Spleen (tissue), 11 donors: Measurements from ENCODE around the gene DVL2. TPM values are rescaled to one million over a fixed set of nuclear protein-coding genes. Genes with fewer than 3 reads are reported as not detected.
A peak's percentile ranks its signal among the peaks of the same experiment; 100 is the strongest.

ENCODE experiments used
- DNase-seq: peaks from one replicate; pipeline ENCODE4 v3.0.0-alpha.2; 2020
- H3K27ac ChIP-seq, 8 donors: fragments of 200-600 bp; sonication (generic) in 7 of 8; 1 replicate in 4 of 8; 2 replicates in 4 of 8; pipeline versions ENCODE4 v1.5.0 to v1.8.0; 2016 to 2021; ENCODE audit warnings: inconsistent platforms in 4 of 8, mild to moderate bottlenecking in 4 of 8, moderate library complexity in 1 of 8
- H3K27me3 ChIP-seq, 7 donors: fragments of 200-600 bp; sonication (generic) in 6 of 7; replicated peaks in 1 of 7; 1 replicate in 4 of 7; 2 replicates in 3 of 7; pipeline versions ENCODE4 v1.5.0 to v1.8.0; 2016 to 2021; ENCODE audit warnings: inconsistent platforms in 3 of 7, mild to moderate bottlenecking in 1 of 7
- H3K36me3 ChIP-seq, 6 donors: fragments of 200-600 bp; sonication (generic) in 5 of 6; 1 replicate in 4 of 6; 2 replicates in 2 of 6; pipeline versions ENCODE4 v1.5.0 to v1.8.0; 2016 to 2021; ENCODE audit warnings: inconsistent platforms in 2 of 6
- H3K4me1 ChIP-seq, 6 donors: fragments of 200-600 bp; sonication (generic) in 5 of 6; 1 replicate in 3 of 6; 2 replicates in 3 of 6; pipeline versions ENCODE4 v1.5.0 to v1.8.0; 2016 to 2021; ENCODE audit warnings: inconsistent platforms in 3 of 6
- H3K4me3 ChIP-seq, 8 donors: fragments of 200-600 bp; sonication (generic) in 7 of 8; 1 replicate in 4 of 8; 2 replicates in 4 of 8; pipeline versions ENCODE4 v1.5.0 to v1.8.0; 2016 to 2021; ENCODE audit warnings: inconsistent platforms in 4 of 8, mild to moderate bottlenecking in 4 of 8, moderate library complexity in 2 of 8
- H3K9me3 ChIP-seq, 8 donors: fragments of 200-600 bp; sonication (generic) in 7 of 8; 1 replicate in 4 of 8; 2 replicates in 4 of 8; pipeline versions ENCODE4 v1.5.0 to v1.8.0; 2016 to 2021; ENCODE audit warnings: inconsistent platforms in 4 of 8
- CTCF ChIP-seq, 11 experiments: fragments of 200-600 bp in 7 of 11; fragments of 450-650 bp in 4 of 11; sonication (generic) in 4 of 11; IDR thresholded peaks in 8 of 11; conservative IDR thresholded peaks in 3 of 11; 1 replicate in 7 of 11; 2 replicates in 4 of 11; pipeline versions ENCODE4 v1.4.0 to v1.8.0; 2016 to 2021; ENCODE audit warnings: antibody characterized with exemption in 11 of 11, inconsistent platforms in 4 of 11, mild to moderate bottlenecking in 1 of 11
- POLR2A ChIP-seq, 3 donors: fragments of 450-650 bp; IDR thresholded peaks; one replicate each; pipeline ENCODE4 v1.5.1; 2017; ENCODE audit warnings: antibody characterized with exemption in 3 of 3, mild to moderate bottlenecking in 1 of 3
- POLR2AphosphoS5 ChIP-seq, 3 donors: sonication (generic); formaldehyde crosslinking; IDR thresholded peaks; one replicate each; pipeline ENCODE4 v1.5.1; 2017; ENCODE audit warnings: antibody characterized with exemption in 3 of 3
- WGBS, 5 donors: extraction: QIAGEN DNeasy Blood & Tissue Kit in 3 of 5; methylation state at CpG; one replicate each; pipeline versions ENCODE4 v1.1.5 to v1.1.7; 2013 to 2018; 5-methylcytosine and 5-hydroxymethylcytosine counted together
- intact Hi-C: fragments of 100-400 bp; cut with DNase I; formaldehyde crosslinking; loops from one replicate; pipeline ENCODE4 v1.15.0; 2023; ENCODE audit warnings: low total_unique reads
- polyA plus RNA-seq, 3 donors: library from polyadenylated mRNA; stranded (reverse); fragments of 200-250 nt; gene quantifications; one replicate each; pipeline ENCODE4 v1.2.1, GENCODE V29; 2013
- total RNA-seq, 7 donors: library from RNA; depleted of rRNA in 3 of 7; stranded (reverse); fragments of >200 nt in 3 of 7; fragmentation: NEBNext Ultra II Directional in 4 of 7; extraction: Animal tissue kit (Norgen Biotek cat#: 25700) in 4 of 7; gene quantifications; one replicate each; pipeline versions ENCODE4 v1.1.0 to v1.2.1, GENCODE V29; 2016 to 2021
- donor health status: healthy with polysubstance abuse.
- donor health status: DM: no; HTN: no; CAD: no; lungs with moderate emphysema.
- donor health status: DM: no; HTN: no; CAD: no.
- donor health status: Bipolar disorder and iron deficiency.
- donor health status: healthy.
- donor health status: DM: no; HTN: no; CAD: no.
- donor health status: DM: yes; HTN: yes; CAD: no.

DVL2 gene
- total and polyA plus RNA-seq, 10 donors = 9.8 to 48.0 (median 37.7) TPM

DNA sequence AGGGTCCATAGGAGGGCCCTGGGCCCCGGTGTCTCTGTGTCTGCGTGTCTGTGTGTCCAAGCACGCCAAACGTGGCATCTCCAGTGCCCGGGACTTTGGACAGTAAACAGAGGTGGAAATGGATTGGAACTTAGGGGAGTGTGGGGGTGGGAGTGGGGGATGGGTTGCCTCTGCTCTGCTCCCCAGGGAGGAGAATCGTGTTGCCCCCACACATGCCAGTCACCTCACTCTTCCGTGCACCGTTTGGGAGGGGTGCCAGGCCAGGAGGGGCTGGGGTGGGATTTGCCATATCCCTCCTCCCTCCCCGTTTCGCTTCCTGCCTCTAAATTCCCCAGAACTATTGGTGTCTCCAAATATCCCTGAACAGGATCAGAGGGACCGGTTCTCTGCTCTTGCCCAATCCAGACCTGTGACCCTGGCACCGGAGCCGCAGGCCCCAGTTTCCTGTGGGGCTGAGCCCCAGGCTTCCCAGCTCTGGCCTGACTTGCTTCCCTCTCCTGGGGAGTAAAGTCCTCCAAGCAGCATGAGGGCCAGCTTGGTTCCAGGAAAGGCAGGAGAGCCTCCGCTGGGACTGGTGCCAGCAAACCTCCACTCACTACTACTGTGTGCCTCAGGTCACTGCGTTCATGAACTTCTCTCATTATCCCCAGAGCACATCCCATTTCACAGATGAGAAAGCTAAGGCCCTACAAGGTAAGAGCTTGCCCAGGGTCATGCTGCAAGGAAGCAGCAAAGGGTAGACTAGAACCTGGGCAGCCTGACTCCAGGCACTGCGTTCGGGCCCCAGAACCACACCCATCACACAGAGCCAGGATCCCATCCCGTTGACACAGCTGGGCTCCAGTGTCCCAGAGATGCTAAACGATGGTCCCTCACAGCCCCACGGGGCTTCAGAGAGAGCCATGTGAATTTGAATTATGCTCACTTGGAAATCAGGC, 54.7 kb downstream of the DVL2 start, which contains the start of gene ASGR1:
TSS of gene ASGR1 (minus strand) at position 54 of the 938 bp plus-strand sequence. CDS start 807 bp downstream, outside the sequence.
- Histone ChIP-seq H3K4me1 (peaks cover 8 to 22% (median 16%) of the 10 kb centered on the region in 6 donors), H3K27ac (no peak within 1 kb of the TSS), H3K4me3 (peak within 1 kb of the TSS in 1 of 8 donors; percentile 56), H3K9me3 (no peaks in the 10 kb centered on the region), H3K36me3 (no peaks in the 10 kb centered on the region), H3K27me3 (peaks cover 0 to 51% (median 18%) of the 10 kb centered on the region in 7 donors)
- no peak for DNase-seq
- 63 to 75% (median 68%) methylated on average over 19 to 20 of the region's 20 CpGs for WGBS, 5 donors
- intact Hi-C loops = no loop called here
- TF ChIP-seq CTCF (IDR thresholded peaks at IDR 0.05 in 8 of 11, conservative IDR thresholded peaks at IDR 0.05 in 3 of 11) = no peak
- no peak for TF ChIP-seq POLR2A (IDR thresholded peaks at IDR 0.05)
- no peak for TF ChIP-seq POLR2AphosphoS5 (IDR thresholded peaks at IDR 0.05)

DNA sequence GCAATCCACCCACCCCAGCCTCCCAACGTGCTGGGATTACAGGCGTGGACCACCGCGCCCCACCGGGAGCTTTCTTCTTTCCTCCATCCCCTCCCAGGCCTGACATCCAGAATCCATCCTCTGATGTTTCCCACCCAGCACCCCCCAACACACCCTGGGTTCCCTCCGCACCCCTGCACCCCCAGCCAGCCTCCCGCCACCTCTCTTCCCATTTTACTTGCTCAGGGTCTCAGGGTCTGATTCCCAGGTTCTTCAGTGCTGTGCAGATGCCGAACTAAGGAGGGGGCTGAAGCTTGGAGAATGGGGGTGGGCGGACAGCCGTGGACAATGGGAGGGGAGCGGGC, 55.4 kb downstream of the DVL2 start:
- intact Hi-C loops = no loop called here
- H3K27me3 ChIP-seq = peaks cover 0 to 57% (median 20%) of the 10 kb centered on the region in 7 donors
- no peak overlapping the region for H3K4me3 ChIP-seq
- H3K36me3 ChIP-seq = no peaks in the 10 kb centered on the region
- H3K27ac ChIP-seq = no peak overlapping the region
- H3K4me1 ChIP-seq = peaks cover 8 to 28% (median 20%) of the 10 kb centered on the region in 6 donors
- no peak for DNase-seq
- no peaks in the 10 kb centered on the region for H3K9me3 ChIP-seq
- TF ChIP-seq POLR2AphosphoS5 (IDR thresholded peaks at IDR 0.05) (no peak), POLR2A (IDR thresholded peaks at IDR 0.05) (no peak), CTCF (IDR thresholded peaks at IDR 0.05 in 8 of 11, conservative IDR thresholded peaks at IDR 0.05 in 3 of 11) (no peak)
- 88 to 93% (median 89%) methylated on average over 11 of the region's 11 CpGs for WGBS, 5 donors

DNA sequence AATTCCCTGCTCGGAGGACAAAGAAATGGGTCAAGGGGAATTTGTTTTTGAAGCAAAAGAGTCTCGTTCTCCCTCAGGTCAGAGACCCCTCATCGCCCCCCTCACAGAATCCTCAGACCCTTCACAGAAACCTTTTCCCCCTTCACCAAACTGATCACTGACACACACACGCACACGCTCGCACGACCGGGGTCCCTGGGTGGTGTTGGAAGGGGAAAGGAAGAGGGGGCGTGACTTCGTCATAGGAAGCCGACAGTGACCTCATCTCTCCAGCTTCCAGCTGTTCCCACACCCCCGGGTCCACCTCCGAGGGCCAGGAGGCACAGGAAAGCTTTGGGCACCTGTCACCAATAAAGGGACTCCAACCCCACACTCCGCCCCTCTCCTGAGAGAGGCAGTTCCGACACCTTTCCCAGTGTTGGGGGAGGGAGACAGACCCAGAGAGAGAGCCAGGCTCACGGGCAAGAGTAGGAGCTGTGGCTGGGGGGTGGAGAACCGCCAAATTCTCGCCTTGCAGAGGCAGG, 56.3 kb downstream of the DVL2 start:
- intact Hi-C loops = no loop called here
- WGBS, 5 donors = 5 to 9% (median 6%) methylated on average over 17 to 18 of the region's 18 CpGs
- H3K36me3 ChIP-seq = no peaks in the 10 kb centered on the region
- no peak overlapping the region for H3K27ac ChIP-seq
- H3K4me1 ChIP-seq = peaks cover 8 to 34% (median 22%) of the 10 kb centered on the region in 6 donors
- no peaks in the 10 kb centered on the region for H3K9me3 ChIP-seq
- peaks cover 0 to 66% (median 21%) of the 10 kb centered on the region in 7 donors for H3K27me3 ChIP-seq
- H3K4me3 ChIP-seq = peak overlapping the region in 7 of 8 donors; percentile 1 to 56 (median 21)
- TF ChIP-seq POLR2A (IDR thresholded peaks at IDR 0.05) (no peak), POLR2AphosphoS5 (IDR thresholded peaks at IDR 0.05) (no peak), CTCF (IDR thresholded peaks at IDR 0.05 in 8 of 11, conservative IDR thresholded peaks at IDR 0.05 in 3 of 11) (no peak)
- no peak for DNase-seq
